Measurements from ENCODE around the gene STPG3.

Gene STPG3

GRCh38 chr9:137232510-137232909 lies 18.6 kb upstream of the STPG3 start:
- DNase-seq (ENCODE audit: low read depth, low spot score) = no peak
- ChIA-PET POLR2A (interaction anchor here (0.6 kb wide), 1 partner anchor 174 kb away, joined by 3 read pairs; no protein-coding TSS in a partner anchor), CTCF (interaction anchor here (1.5 kb wide), 1 partner anchor 186 kb away, joined by 3 read pairs; no protein-coding TSS in a partner anchor)
- H3K4me3 ChIP-seq (ENCODE audit: low read depth, low read length) = no peak overlapping the region
- TF ChIP-seq CTCF (IDR thresholded peaks at IDR 0.05; ENCODE audit: insufficient read depth, low read length, missing control alignments) = no peak

- TF ChIP-seq CTCF (IDR thresholded peaks at IDR 0.05; ENCODE audit: insufficient read depth, low read length, missing control alignments) = no peak
- ChIA-PET POLR2A (no interaction called here), CTCF (interaction anchor here (8.1 kb wide), 1 partner anchor 8 kb away, joined by 139 read pairs; the partner anchor contains the start of genes CYSRT1, RNF208 and RNF224)
- no peak for DNase-seq (ENCODE audit: low read depth, low spot score)
- H3K4me3 ChIP-seq (ENCODE audit: low read depth, low read length) = no peak overlapping the region
Measured at GRCh38 chr9:137233143-137233980, 17.7 kb upstream of the STPG3 start.

GRCh38 chr9:137234055-137234697 lies 16.9 kb upstream of the STPG3 start:
- H3K4me3 ChIP-seq (ENCODE audit: low read depth, low read length) = no peak overlapping the region
- POLR2A ChIA-PET = interaction anchor here (1.0 kb wide), 1 partner anchor 11 kb away, joined by 3 read pairs; no protein-coding TSS in a partner anchor
- no peak for DNase-seq (ENCODE audit: low read depth, low spot score)
- TF ChIP-seq CTCF (IDR thresholded peaks at IDR 0.05; ENCODE audit: insufficient read depth, low read length, missing control alignments) = no peak
- CTCF ChIA-PET = interaction anchor here (1.0 to 8.1 kb wide), 3 partner anchors 9 to 57 kb away, joined by 3 to 139 read pairs (median 6); partner anchors contain the start of genes CYSRT1, RNF208 and RNF224

- no peak overlapping the region for H3K4me3 ChIP-seq (ENCODE audit: low read depth, low read length)
- TF ChIP-seq CTCF (IDR thresholded peaks at IDR 0.05; ENCODE audit: insufficient read depth, low read length, missing control alignments) = no peak
- CTCF ChIA-PET = interaction anchor here (0.7 to 8.1 kb wide), 5 partner anchors 10 to 58 kb away, joined by 3 to 139 read pairs (median 4); partner anchors contain the start of genes CYSRT1, NDOR1, RNF208 and RNF224
- no peak for DNase-seq (ENCODE audit: low read depth, low spot score)
- POLR2A ChIA-PET = interaction anchor here (1.0 kb wide), 1 partner anchor 12 kb away, joined by 3 read pairs; no protein-coding TSS in a partner anchor
Measured at GRCh38 chr9:137234758-137235423, 16.2 kb upstream of the STPG3 start.

- ChIA-PET CTCF (interaction anchor here (0.6 to 8.1 kb wide), 30 partner anchors 10 to 447 kb away, joined by 3 to 139 read pairs (median 6); partner anchors contain the start of genes CYSRT1, DPP7, MAN1B1 and NDOR1), POLR2A (interaction anchor here (1.0 kb wide), 1 partner anchor 12 kb away, joined by 3 read pairs; no protein-coding TSS in a partner anchor)
- no peak for DNase-seq (ENCODE audit: low read depth, low spot score)
- TF ChIP-seq CTCF (IDR thresholded peaks at IDR 0.05; ENCODE audit: insufficient read depth, low read length, missing control alignments) = no peak
- H3K4me3 ChIP-seq (ENCODE audit: low read depth, low read length) = no peak overlapping the region
Measured at GRCh38 chr9:137235424-137236237, 15.5 kb upstream of the STPG3 start.
